ENCODE results near the gene SCN4A. TPM values are rescaled to one million over a fixed set of nuclear protein-coding genes. Genes with fewer than 3 reads are reported as not detected.
"Not testable (repeated sequence)": the region's sequence is repeated elsewhere in the genome, so short reads cannot be mapped to it uniquely, and the experiment has no call there.

SCN4A gene
- total RNA-seq, 1 experiment from 2014 or later, result 1.4 TPM

DNA sequence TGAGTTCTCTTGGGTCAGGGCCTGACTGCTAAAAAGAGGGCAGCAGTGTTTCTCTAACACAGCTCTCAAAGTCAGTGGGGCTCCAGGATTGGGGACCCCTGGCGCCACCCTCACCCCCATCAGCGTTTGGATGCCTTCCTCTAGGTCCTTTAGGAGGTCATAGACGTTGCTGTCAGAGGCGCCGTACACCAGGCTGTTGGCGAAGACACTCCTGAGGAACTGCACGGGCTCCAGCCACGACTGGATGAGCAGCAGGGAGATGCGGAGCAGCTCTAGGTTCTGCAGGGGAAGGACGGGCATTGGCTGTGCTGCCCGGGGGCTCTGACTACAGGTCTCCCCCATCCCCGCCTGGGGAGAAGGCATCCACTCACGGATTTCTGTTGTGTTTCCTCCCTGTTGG is 55.1 kb downstream of the SCN4A start:
- Histone ChIP-seq H3K4me2 (no peak overlapping the region), H4K20me1 (ENCODE audit: insufficient read depth) (no peaks in the 10 kb centered on the region), H2AFZ (no peak overlapping the region), H3K27ac (no peak overlapping the region), H3K36me3 (ENCODE audit: low read depth) (no peaks in the 10 kb centered on the region), H3F3A (ENCODE audit: insufficient read depth, low read depth) (no peaks in the 10 kb centered on the region), H3K9me2 (ENCODE audit: insufficient read depth) (no peaks in the 10 kb centered on the region), H3K79me2 (ENCODE audit: low read depth) (no peaks in the 10 kb centered on the region), H3K4me3 (no peak overlapping the region), H3K4me1 (replicated peaks; ENCODE audit: insufficient read depth) (no peaks in the 10 kb centered on the region), H3K9me3 (ENCODE audit: insufficient read depth, low read depth) (no peaks in the 10 kb centered on the region), H3K27me3 (ENCODE audit: insufficient read depth, low read depth) (peaks cover 18% of the 10 kb centered on the region; the same call in 1 of the 2 replicates)
- ChIA-PET POLR2A (ENCODE audit: unreplicated experiment) (interaction anchor here (0.6 kb wide), 1 partner anchor 379 kb away, joined by 3 read pairs; no protein-coding TSS in a partner anchor), CTCF (interaction anchor here (0.7 to 3.2 kb wide), 2 partner anchors 57 to 216 kb away, joined by 3 to 21 read pairs; no protein-coding TSS in a partner anchor)
- intact Hi-C loops (cut with micrococcal nuclease; ENCODE audit: unreplicated experiment), result loop anchor here (2.0 to 10.0 kb wide), 2 partner anchors 365 to 497 kb away; no protein-coding TSS in a partner anchor
- DNase-seq, result no peak
- TF ChIP-seq CTCF (conservative IDR thresholded peaks at IDR 0.05) (no peak), EZH2 (IDR thresholded peaks at IDR 0.05; ENCODE audit: low read depth) (no peak)
- no TSS peak for BruUV-seq (replicated peaks)

DNA sequence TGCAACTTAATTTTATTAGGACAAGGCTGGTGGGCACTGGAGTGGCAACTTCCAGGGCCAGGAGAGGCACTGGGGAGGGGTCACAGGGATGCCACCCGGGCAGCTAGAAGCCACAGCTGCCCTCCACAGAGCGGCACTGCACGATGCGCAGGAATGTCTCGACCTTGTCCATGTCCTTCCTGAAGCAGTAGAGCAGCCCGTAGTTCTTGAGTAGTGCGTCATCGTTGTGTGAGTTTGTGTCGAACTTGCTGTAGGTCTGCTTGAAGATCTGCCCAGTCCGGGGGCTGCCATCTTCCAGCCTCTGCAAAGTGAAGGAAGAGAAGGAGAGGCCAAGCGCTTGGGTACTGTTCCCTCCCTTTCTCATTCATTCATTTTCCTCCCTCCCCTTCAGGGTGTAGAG is 55.5 kb downstream of the SCN4A start:
- CTCF ChIA-PET, result interaction anchor here (0.6 to 3.2 kb wide), 2 partner anchors 47 to 217 kb away, joined by 3 to 21 read pairs; no protein-coding TSS in a partner anchor
- not testable (repeated sequence) for H3K27ac ChIP-seq; BruUV-seq (replicated peaks)

DNA sequence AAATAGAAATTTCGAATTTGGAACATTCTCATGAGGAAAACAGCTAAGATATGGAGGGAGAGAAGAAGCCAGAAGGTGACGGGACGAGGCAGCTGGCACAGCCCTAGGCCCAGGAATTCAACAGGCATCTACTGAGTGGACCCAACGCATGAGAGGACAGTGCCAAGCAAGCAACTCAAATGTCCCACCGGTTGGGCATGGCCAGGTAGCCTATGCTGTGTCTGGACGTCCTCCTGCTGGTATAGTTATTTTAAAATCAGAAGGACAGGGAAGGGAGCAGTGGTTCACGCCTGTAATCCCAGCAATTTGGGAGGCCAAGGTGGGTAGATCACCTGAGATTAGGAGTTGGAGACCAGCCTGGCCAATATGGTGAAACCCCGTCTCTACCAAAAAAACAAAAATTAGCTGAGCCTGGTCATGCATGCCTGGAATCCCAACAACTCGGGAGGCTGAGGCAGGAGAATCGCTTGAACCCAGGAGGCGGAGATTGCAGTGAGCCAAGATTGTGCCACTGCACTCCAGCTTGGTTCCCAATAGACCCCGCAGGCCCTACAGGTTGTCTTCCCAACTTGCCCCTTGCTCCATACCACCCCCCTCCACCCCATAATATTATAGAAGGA is 56.0 kb downstream of the SCN4A start:
- intact Hi-C loops (cut with micrococcal nuclease; ENCODE audit: unreplicated experiment), result loop anchor here (10.0 kb wide), 1 partner anchor 498 kb away; no protein-coding TSS in a partner anchor
- Histone ChIP-seq H3K79me2 (ENCODE audit: low read depth) (no peaks in the 10 kb centered on the region), H3K36me3 (ENCODE audit: low read depth) (no peaks in the 10 kb centered on the region), H3K9me3 (ENCODE audit: insufficient read depth, low read depth) (no peaks in the 10 kb centered on the region), H3K4me1 (replicated peaks; ENCODE audit: insufficient read depth) (no peaks in the 10 kb centered on the region), H3K27me3 (ENCODE audit: insufficient read depth, low read depth) (peaks cover 18% of the 10 kb centered on the region; the same call in 1 of the 2 replicates), H3F3A (ENCODE audit: insufficient read depth, low read depth) (no peaks in the 10 kb centered on the region), H3K4me3 (no peak overlapping the region), H3K9me2 (ENCODE audit: insufficient read depth) (no peaks in the 10 kb centered on the region), H2AFZ (no peak overlapping the region), H3K4me2 (no peak overlapping the region), H3K27ac (no peak overlapping the region), H4K20me1 (ENCODE audit: insufficient read depth) (no peaks in the 10 kb centered on the region)
- TF ChIP-seq CTCF (conservative IDR thresholded peaks at IDR 0.05) (no peak), EZH2 (IDR thresholded peaks at IDR 0.05; ENCODE audit: low read depth) (no peak)
- no TSS peak for BruUV-seq (replicated peaks)
- ChIA-PET CTCF (interaction anchor here (0.6 kb wide), 1 partner anchor 47 kb away, joined by 3 read pairs; no protein-coding TSS in a partner anchor), POLR2A (ENCODE audit: unreplicated experiment) (no interaction called here)
- no peak for DNase-seq

More for the DNA sequence above, 55.5 kb downstream of the SCN4A start:
- H2AFZ ChIP-seq; H3K9me3 ChIP-seq (ENCODE audit: insufficient read depth, low read depth); H3K79me2 ChIP-seq (ENCODE audit: low read depth); H3K4me1 ChIP-seq (replicated peaks; ENCODE audit: insufficient read depth); H4K20me1 ChIP-seq (ENCODE audit: insufficient read depth); DNase-seq; H3K9me2 ChIP-seq (ENCODE audit: insufficient read depth); H3F3A ChIP-seq (ENCODE audit: insufficient read depth, low read depth); H3K4me3 ChIP-seq; H3K36me3 ChIP-seq (ENCODE audit: low read depth); H3K4me2 ChIP-seq: not testable (repeated sequence)
- POLR2A ChIA-PET (ENCODE audit: unreplicated experiment), result interaction anchor here (0.6 kb wide), 1 partner anchor 379 kb away, joined by 3 read pairs; no protein-coding TSS in a partner anchor
- H3K27me3 ChIP-seq (ENCODE audit: insufficient read depth, low read depth), result peaks cover 18% of the 10 kb centered on the region; the same call in 1 of the 2 replicates
- intact Hi-C loops (cut with micrococcal nuclease; ENCODE audit: unreplicated experiment), result loop anchor here (10.0 kb wide), 1 partner anchor 498 kb away; no protein-coding TSS in a partner anchor

DNA sequence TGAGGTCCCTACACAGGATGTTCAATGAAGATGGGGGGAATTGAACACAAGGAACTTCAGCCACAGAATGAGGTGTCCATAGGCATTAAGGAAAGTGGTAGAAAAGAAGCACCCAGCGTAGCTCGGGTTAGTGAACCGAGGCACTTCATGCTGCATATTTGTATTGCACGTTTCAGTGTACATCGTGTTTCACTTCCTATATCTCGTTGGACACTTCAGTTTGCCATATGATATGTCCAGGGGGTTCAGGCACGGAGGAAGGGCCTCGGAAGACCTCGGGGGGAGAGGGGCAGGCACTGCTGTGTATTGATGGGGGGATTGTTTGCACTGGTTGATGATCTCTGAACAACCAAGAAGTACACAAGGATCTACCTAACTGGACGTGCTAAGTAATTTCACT is 57.0 kb downstream of the SCN4A start:
- H3F3A ChIP-seq (ENCODE audit: insufficient read depth, low read depth); H3K4me1 ChIP-seq (replicated peaks; ENCODE audit: insufficient read depth); H3K27ac ChIP-seq; H3K4me2 ChIP-seq; H3K79me2 ChIP-seq (ENCODE audit: low read depth); H3K9me3 ChIP-seq (ENCODE audit: insufficient read depth, low read depth); POLR2A ChIA-PET (ENCODE audit: unreplicated experiment); H3K36me3 ChIP-seq (ENCODE audit: low read depth); H4K20me1 ChIP-seq (ENCODE audit: insufficient read depth); H3K4me3 ChIP-seq; BruUV-seq (replicated peaks); H2AFZ ChIP-seq; DNase-seq; H3K9me2 ChIP-seq (ENCODE audit: insufficient read depth): not testable (repeated sequence)
- intact Hi-C loops (cut with micrococcal nuclease; ENCODE audit: unreplicated experiment), result loop anchor here (10.0 kb wide), 1 partner anchor 499 kb away; no protein-coding TSS in a partner anchor
- H3K27me3 ChIP-seq (ENCODE audit: insufficient read depth, low read depth), result peaks cover 21% of the 10 kb centered on the region; the same call in 1 of the 2 replicates
- CTCF ChIA-PET, result interaction anchor here (0.6 kb wide), 1 partner anchor 71 kb away, joined by 7 read pairs; no protein-coding TSS in a partner anchor

All from PC-9 (cell line).